HEK293 (cell line): ENCODE data around the gene DHX57.

Source experiments
- CTCF ChIA-PET: fragments of 350-600 bp; formaldehyde crosslinking; extraction: SDS; loops from one replicate; lab custom pipeline; 2021; ENCODE audit warnings: antibody characterized with exemption; lab: Yijun Ruan, JAX
- POLR2A ChIA-PET: fragments of 300-600 bp; formaldehyde crosslinking; extraction: SDS; loops from one replicate; lab custom pipeline; 2020; ENCODE audit warnings: antibody characterized with exemption, inconsistent platforms; lab: Yijun Ruan, JAX
- H3K27ac ChIP-seq: fragments of 200-500 bp; sonication (Bioruptor generic); 2 replicates; pipeline ENCODE4 v1.5.1; 2014; ENCODE audit warnings: low read depth, low read length, control low read depth, inconsistent platforms; ENCODE audit errors: extremely low read depth
- H3K36me3 ChIP-seq, 2 experiments: fragments of 200-500 bp in 1 of 2; sonication (Bioruptor generic) in 1 of 2; 1 replicate in 1 of 2; 2 replicates in 1 of 2; pipeline ENCODE4 v1.5.1; 2014 to 2017; ENCODE audit warnings: inconsistent platforms in 2 of 2, low read length in 2 of 2; ENCODE audit not compliant: control insufficient read depth in 2 of 2, insufficient read depth in 1 of 2
- H3K4me1 ChIP-seq: fragments of 200-500 bp; sonication (Bioruptor generic); 2 replicates; pipeline ENCODE4 v1.5.1; 2014; ENCODE audit warnings: mild to moderate bottlenecking, low read length, inconsistent platforms; ENCODE audit not compliant: control insufficient read depth, insufficient read depth
- H3K4me3 ChIP-seq: 2 replicates; pipeline ENCODE4 v1.5.1; 2011; ENCODE audit warnings: low read depth, mild to moderate bottlenecking, control low read depth, low read length, moderate library complexity
- H3K9me3 ChIP-seq: fragments of 200-500 bp; sonication (Bioruptor generic); 2 replicates; pipeline ENCODE4 v1.5.1; 2014; ENCODE audit warnings: low read depth, low read length, inconsistent platforms; ENCODE audit not compliant: control insufficient read depth, insufficient read depth
- BCL11B ChIP-seq: fragments of 450-650 bp; formaldehyde crosslinking; IDR thresholded peaks from 2 replicates; pipeline ENCODE4 v1.5.1; 2016; ENCODE audit warnings: low read depth, missing biosample characterization, missing genetic modification characterization
- KLF17 ChIP-seq: fragments of 450-650 bp; formaldehyde crosslinking; IDR thresholded peaks from 2 replicates; pipeline ENCODE4 v1.5.1; 2016; ENCODE audit warnings: missing biosample characterization, missing genetic modification characterization
- OVOL3 ChIP-seq: fragments of 450-650 bp; formaldehyde crosslinking; IDR thresholded peaks from 2 replicates; pipeline ENCODE4 v1.5.1; 2016; ENCODE audit warnings: missing biosample characterization, missing genetic modification characterization
- PRDM10 ChIP-seq: fragments of 450-650 bp; formaldehyde crosslinking; IDR thresholded peaks from 2 replicates; pipeline ENCODE4 v1.5.1; 2016; ENCODE audit warnings: missing biosample characterization, missing genetic modification characterization
- SALL2 ChIP-seq: fragments of 450-650 bp; formaldehyde crosslinking; IDR thresholded peaks from 2 replicates; pipeline ENCODE4 v1.5.0; 2017; ENCODE audit warnings: missing biosample characterization, mild to moderate bottlenecking, missing genetic modification characterization, borderline replicate concordance
- SCRT1 ChIP-seq: fragments of 450-650 bp; formaldehyde crosslinking; IDR thresholded peaks from 2 replicates; pipeline ENCODE4 v1.5.1; 2016; ENCODE audit warnings: missing biosample characterization, missing genetic modification characterization, borderline replicate concordance
- SETDB1 ChIP-seq: IDR thresholded peaks from one replicate; pipeline ENCODE4 v1.6.1; 2017; ENCODE audit warnings: mild to moderate bottlenecking, low read length, moderate library complexity, mixed read lengths; ENCODE audit not compliant: insufficient read length
- SP2 ChIP-seq: fragments of 450-650 bp; formaldehyde crosslinking; IDR thresholded peaks from 2 replicates; pipeline ENCODE4 v1.5.1; 2016; ENCODE audit warnings: missing biosample characterization, missing genetic modification characterization
- YY1 ChIP-seq: fragments of 450-650 bp; formaldehyde crosslinking; IDR thresholded peaks from 2 replicates; pipeline ENCODE4 v1.5.1; 2018; ENCODE audit warnings: missing biosample characterization, missing genetic modification characterization
- ZFP3 ChIP-seq: fragments of 450-650 bp; formaldehyde crosslinking; IDR thresholded peaks from 2 replicates; pipeline ENCODE4 v1.5.1; 2016; ENCODE audit warnings: low read depth, missing biosample characterization, missing genetic modification characterization
- ZNF133 ChIP-seq: fragments of 450-650 bp; formaldehyde crosslinking; IDR thresholded peaks from 2 replicates; pipeline ENCODE4 v1.5.1; 2016; ENCODE audit warnings: missing biosample characterization, missing genetic modification characterization
- ZNF138 ChIP-seq: fragments of 450-650 bp; formaldehyde crosslinking; IDR thresholded peaks from 2 replicates; pipeline ENCODE4 v1.5.1; 2016; ENCODE audit warnings: missing biosample characterization, missing genetic modification characterization, borderline replicate concordance
- ZNF148 ChIP-seq: fragments of 450-650 bp; formaldehyde crosslinking; IDR thresholded peaks from 2 replicates; pipeline ENCODE4 v1.5.0; 2017; ENCODE audit warnings: missing biosample characterization, missing genetic modification characterization, borderline replicate concordance
- ZNF169 ChIP-seq: fragments of 450-650 bp; formaldehyde crosslinking; IDR thresholded peaks from 2 replicates; pipeline ENCODE4 v1.5.1; 2016; ENCODE audit warnings: missing biosample characterization, missing genetic modification characterization
- ZNF18 ChIP-seq: fragments of 450-650 bp; formaldehyde crosslinking; IDR thresholded peaks from 2 replicates; pipeline ENCODE4 v1.5.1; 2016; ENCODE audit warnings: missing biosample characterization, missing genetic modification characterization
- ZNF184 ChIP-seq: fragments of 450-650 bp; IDR thresholded peaks from 2 replicates; pipeline ENCODE4 v1.5.1; 2018; ENCODE audit warnings: missing biosample characterization, mild to moderate bottlenecking, missing genetic modification characterization
- ZNF19 ChIP-seq: fragments of 450-650 bp; formaldehyde crosslinking; IDR thresholded peaks from 2 replicates; pipeline ENCODE4; 2016; ENCODE audit warnings: missing biosample characterization, missing genetic modification characterization, low read depth
- ZNF223 ChIP-seq: fragments of 450-650 bp; formaldehyde crosslinking; IDR thresholded peaks from 2 replicates; pipeline ENCODE4 v1.5.1; 2016; ENCODE audit warnings: missing biosample characterization, missing genetic modification characterization
- ZNF24 ChIP-seq: fragments of 450-650 bp; formaldehyde crosslinking; IDR thresholded peaks from 2 replicates; pipeline ENCODE4 v1.5.1; 2016; ENCODE audit warnings: missing biosample characterization, missing genetic modification characterization
- ZNF530 ChIP-seq: fragments of 450-650 bp; formaldehyde crosslinking; IDR thresholded peaks from 2 replicates; pipeline ENCODE4 v1.5.1; 2016; ENCODE audit warnings: low read depth, missing biosample characterization, missing genetic modification characterization
- ZNF571 ChIP-seq: fragments of 450-650 bp; formaldehyde crosslinking; IDR thresholded peaks from 2 replicates; pipeline ENCODE4 v1.5.0; 2017; ENCODE audit warnings: missing biosample characterization, missing genetic modification characterization
- ZNF654 ChIP-seq: fragments of 450-650 bp; formaldehyde crosslinking; IDR thresholded peaks from 2 replicates; pipeline ENCODE4 v1.5.1; 2016; ENCODE audit warnings: low read depth, missing biosample characterization, missing genetic modification characterization
- ZNF658 ChIP-seq: fragments of 450-650 bp; formaldehyde crosslinking; IDR thresholded peaks from 2 replicates; pipeline ENCODE4; 2016; ENCODE audit warnings: missing biosample characterization, missing genetic modification characterization
- ZNF843 ChIP-seq: fragments of 450-650 bp; formaldehyde crosslinking; IDR thresholded peaks from 2 replicates; pipeline ENCODE4 v1.5.1; 2016; ENCODE audit warnings: missing biosample characterization, missing genetic modification characterization

The DHX57 gene

GRCh38 chr2:38907743-38908562 lies 32.2 kb upstream of the DHX57 start:
- no peaks in the 10 kb centered on the region for H3K9me3 ChIP-seq
- CTCF ChIA-PET, result no interaction called here
- H3K4me3 ChIP-seq, result no peak overlapping the region
- TF ChIP-seq ZNF571, result no peak
- no peak for TF ChIP-seq ZNF138
- no peak for TF ChIP-seq ZNF658 (tag by site-specific recombination)
- no peak for TF ChIP-seq SP2 (tag by site-specific recombination)
- POLR2A ChIA-PET, result no interaction called here
- no peaks in the 10 kb centered on the region for H3K4me1 ChIP-seq
- H3K36me3 ChIP-seq, result no peaks in the 10 kb centered on the region
- H3K27ac ChIP-seq, result no peak overlapping the region

GRCh38 chr2:38907242-38907641 lies 31.5 kb upstream of the DHX57 start:
- no peak overlapping the region for H3K4me3 ChIP-seq
- POLR2A ChIA-PET, result no interaction called here
- TF ChIP-seq KLF17 (tag by site-specific recombination), result no peak
- no peak for TF ChIP-seq SETDB1
- no peak for TF ChIP-seq ZNF530 (tag by site-specific recombination)
- TF ChIP-seq ZNF184 (tag by site-specific recombination), result no peak
- TF ChIP-seq ZNF18 (tag by site-specific recombination), result no peak
- no peak for TF ChIP-seq SCRT1 (tag by site-specific recombination)
- no peak for TF ChIP-seq OVOL3
- TF ChIP-seq YY1 (tag by site-specific recombination), result no peak
- TF ChIP-seq ZNF169, result no peak
- no peak for TF ChIP-seq ZNF24 (tag by site-specific recombination)
- no peak for TF ChIP-seq ZNF133 (tag by site-specific recombination)
- TF ChIP-seq ZNF19 (tag by site-specific recombination), result no peak
- no peak for TF ChIP-seq ZFP3
- H3K27ac ChIP-seq, result no peak overlapping the region
- no peaks in the 10 kb centered on the region for H3K36me3 ChIP-seq
- no peaks in the 10 kb centered on the region for H3K4me1 ChIP-seq
- no peaks in the 10 kb centered on the region for H3K9me3 ChIP-seq
- CTCF ChIA-PET, result no interaction called here

- H3K36me3 ChIP-seq, result no peaks in the 10 kb centered on the region
- ChIA-PET POLR2A (no interaction called here), CTCF (no interaction called here)
- TF ChIP-seq PRDM10 (tag by site-specific recombination), result no peak
- no peak for TF ChIP-seq ZNF223 (tag by site-specific recombination)
- no peak for TF ChIP-seq SALL2 (tag by site-specific recombination)
- no peak for TF ChIP-seq ZNF843 (tag by site-specific recombination)
- TF ChIP-seq ZNF148 (tag by site-specific recombination), result no peak
- no peak for TF ChIP-seq ZNF654 (tag by site-specific recombination)
- TF ChIP-seq BCL11B (tag by site-specific recombination), result no peak
Measured at GRCh38 chr2:38905251-38905650, 29.5 kb upstream of the DHX57 start.

More at GRCh38 chr2:38905251-38905650, 29.5 kb upstream of the DHX57 start:
- no peaks in the 10 kb centered on the region for H3K9me3 ChIP-seq
- H3K27ac ChIP-seq, result no peak overlapping the region
- no peak overlapping the region for H3K4me3 ChIP-seq
- no peaks in the 10 kb centered on the region for H3K4me1 ChIP-seq
